ENCODE measurements around the gene ODF2L. TPM values are rescaled to one million over a fixed set of nuclear protein-coding genes. Genes with fewer than 3 reads are reported as not detected.
A peak's percentile ranks its signal among the peaks of the same experiment; 100 is the strongest.
"Not testable (repeated sequence)": the region's sequence is repeated elsewhere in the genome, so short reads cannot be mapped to it uniquely, and the experiment has no call there.

Gene ODF2L
- polyA plus RNA-seq, 10 donors = 14.3 to 40.4 (median 23.4) TPM

DNA sequence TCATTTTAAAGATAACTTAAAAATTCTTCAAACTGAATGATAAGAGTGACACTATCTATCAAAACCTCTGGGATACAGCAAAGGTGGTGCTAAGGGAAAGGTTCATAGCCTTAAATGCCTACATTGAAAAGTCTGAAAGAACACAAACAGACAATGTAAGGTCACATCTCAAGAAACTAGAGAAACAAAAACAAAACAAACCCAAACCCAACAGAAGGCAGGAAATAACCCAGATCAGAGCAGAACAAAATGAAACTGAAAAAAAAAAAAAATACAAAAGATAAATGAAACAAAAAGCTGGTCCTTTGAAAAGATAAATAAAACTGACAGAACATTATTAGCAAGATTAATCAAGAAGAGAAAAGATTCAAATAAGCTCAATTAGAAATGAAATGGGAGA, 6.8 kb downstream of the ODF2L start:
- DNase-seq = no peak

DNA sequence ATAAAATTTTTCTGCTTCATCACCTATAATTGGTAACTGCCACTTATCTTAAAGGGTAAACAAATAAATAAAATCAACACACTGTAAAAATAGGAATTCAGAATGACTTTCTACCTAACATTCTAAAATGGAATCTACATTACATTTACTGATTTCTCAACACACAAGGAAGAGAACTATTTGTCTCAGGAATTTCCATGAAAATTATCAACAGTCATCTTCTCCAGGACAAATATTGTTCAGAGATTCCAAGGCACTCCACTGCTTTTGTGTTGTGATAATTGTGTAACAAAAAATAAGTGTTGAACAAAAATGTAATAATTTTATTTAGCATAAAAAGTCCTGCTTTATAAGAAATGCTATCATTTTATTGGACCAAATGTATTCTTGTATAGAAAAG, 7.3 kb downstream of the ODF2L start:
- DNase-seq = no peak

DNA sequence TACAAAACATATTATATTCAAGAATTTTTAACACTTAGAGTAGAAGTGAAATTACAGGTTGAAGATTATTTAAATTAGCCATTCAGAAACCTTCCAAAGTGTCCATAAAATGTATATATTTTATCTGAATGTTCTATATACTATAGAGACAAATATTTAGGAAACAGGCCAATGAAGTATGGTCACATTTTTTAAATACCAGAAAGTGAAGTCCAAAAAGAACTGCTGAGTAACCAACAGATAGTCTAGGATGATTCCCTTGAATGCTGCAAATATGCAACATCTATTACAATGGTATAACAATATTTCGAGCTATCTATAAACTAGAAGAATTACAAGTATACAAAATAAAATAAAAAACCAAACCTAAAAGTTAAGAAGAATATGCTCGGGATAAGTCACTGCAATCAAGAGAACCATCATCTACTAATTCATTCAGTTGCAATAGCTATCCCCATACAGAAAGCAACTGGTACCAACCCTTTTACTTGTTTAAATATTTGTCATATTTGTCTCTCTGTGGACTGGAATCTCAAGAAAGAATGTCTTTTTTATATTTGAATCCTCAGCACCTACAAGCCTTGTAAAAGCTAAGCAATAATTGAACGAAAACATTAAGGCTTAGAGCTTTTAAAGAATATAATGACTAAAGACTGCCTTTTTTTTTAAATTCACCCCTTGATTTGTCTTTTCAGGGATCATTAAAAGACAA, 8.1 kb downstream of the ODF2L start:
- DNase-seq = no peak

DNA sequence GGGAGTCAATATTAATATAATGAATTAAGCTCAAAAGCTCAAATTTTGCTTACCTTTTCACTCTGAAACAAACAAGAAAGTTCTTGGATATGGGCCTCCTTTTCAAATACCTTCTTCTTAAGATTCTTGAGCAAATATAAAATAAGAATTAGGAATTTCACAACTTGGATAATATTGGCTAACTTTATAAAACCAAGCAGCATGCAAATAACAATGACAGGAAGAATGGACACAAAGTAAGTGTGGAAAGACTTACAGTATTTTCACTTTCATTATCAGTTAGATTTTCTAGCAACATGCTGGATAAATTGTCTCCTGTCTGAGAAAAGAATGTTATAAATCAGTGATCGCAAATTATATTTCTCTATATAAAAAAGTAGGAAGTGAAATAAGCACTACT, 13.2 kb downstream of the ODF2L start:
- no peak for DNase-seq

DNA sequence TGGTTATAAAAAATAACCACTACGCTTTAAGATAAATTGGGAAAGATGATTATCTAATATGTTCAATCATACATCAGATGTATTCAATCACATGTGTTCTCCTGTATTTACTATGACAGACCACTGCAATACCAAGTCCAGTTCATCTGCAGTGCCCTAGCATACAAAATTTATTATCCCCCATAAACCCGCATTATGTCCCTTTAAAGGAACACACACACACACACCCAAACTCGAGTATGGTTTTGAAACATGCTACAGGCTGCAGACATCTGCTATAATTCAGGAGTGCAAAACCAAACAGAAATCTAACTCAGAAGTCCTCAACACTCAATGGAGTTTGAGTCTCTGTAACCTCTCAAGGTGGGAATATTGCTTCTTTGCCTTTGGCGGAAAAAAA, 14.9 kb downstream of the ODF2L start:
- no peak for DNase-seq

DNA sequence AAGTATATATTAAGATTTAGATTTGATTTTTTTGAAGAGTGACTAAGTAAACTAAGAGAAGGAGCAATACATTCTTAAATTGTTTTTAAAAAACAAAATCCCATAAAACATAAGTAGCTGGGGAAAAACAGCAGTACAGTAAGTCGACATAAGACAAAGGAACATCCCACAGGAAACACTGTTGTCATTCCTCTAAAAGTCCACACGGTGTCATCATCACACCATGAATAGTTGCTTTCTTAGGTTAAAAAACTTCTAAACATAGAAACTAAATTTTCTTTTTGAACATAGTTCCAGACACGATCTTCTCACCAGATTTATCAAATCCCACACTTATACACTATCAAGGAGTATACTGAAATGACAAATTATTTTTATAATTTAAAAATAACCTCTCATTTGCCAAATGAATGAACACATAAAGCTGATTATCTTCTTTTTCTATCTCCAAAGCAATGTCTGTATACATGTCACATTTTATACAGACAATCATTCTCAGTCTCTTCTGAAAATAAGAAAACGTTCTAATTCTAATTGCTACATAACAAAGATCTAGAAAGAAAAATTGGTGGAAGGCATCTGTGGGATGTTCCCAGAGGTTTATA, 15.8 kb downstream of the ODF2L start:
- DNase-seq = peak; percentile 63 to 78 (median 64)

DNA sequence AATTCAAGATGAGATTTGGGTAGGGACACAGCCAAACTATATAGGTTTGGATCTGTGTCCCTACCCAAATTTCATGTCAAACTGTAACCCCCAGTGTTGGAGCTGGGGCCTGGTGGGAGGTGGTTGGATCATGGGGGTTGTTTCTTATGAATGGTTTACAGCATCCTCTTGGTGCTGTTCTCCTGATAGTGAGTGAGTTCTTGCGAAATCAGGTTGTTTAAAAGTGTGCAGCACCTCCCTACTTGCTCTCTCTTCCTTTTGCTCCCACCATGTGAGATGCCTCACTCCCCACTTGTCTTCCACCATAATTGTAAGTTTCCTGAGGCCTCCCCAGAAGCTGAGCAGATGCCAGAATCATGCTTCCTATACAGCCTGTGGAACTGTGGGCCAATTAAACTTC, 17.3 kb downstream of the ODF2L start:
- DNase-seq = no peak

DNA sequence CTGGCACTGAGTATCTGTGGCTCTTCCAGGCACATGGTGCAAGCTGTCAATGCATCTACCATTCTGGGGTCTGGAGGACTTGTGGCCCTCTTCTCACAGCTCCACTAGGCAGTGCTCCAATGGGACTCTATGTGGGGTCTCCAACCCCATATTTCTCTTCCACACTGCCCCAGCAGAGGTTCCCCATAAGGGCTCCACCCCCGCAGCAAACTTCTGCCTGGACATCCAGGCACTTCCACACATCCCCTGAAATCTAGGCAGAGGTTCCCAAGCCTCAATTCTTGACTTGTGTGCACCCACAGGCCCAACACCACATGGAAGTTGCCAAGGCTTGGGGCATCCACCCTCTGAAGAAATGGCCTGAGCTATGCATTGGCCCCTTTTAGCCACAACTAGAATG, 18.8 kb downstream of the ODF2L start:
- DNase-seq = no peak

DNA sequence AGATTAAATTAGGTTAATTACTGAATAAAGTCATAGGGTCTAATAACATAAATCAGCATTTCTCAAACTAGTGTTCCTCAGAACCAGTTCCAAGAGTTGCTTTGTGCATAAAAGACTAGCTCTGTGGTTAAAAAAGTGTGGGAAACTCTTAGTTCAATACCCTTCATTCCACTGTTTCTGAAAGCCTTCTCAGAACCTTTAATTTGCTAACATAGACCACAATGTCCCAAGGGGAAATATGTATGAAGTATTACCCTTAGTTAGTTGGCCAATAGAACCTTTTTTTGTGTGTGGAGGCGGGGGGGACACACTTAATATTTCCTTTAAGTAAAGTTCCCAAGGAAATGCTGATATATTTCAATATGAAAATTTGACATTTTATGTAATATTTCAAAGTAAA, 20.4 kb downstream of the ODF2L start:
- no peak for DNase-seq

DNA sequence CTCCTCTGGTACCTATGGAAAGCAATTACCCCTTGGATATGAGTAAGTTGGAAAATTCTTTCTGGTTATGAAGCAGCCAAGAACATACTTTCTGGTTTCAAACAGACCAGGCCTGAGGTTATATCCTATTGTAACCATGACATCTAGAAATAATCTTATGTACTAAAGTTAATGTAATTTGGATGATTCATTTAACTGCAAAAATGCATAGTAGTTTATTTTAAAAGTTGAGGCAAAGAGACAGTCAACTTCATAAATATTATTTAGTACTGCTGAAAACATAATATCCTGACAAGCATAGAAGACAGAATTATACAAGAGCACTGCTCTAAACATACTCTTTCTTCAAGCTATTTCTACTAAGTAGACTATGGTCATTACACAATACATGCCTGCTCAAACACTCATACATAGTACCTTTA, 25.5 kb downstream of the ODF2L start:
- DNase-seq = peak in 2 of 3 donors; percentile 30 to 57

DNA sequence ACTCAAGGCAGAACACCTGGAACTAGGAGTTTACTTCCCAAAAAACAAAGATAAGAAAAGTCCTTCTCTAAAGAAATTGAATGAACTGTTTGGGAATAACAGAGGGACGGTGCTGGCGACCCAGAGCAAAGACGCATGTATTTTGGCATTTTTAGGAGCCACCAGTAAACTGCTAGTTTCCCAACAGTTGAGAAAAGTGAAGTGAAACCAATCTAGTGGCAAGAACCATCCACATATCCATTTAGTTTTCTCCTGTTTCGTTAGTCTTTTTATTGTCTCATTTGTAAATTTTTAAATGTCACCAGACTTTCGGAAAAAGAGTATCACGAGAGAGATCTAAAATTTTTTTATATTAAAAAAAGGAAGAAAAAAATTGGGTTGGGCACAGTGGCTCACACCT, 30.2 kb downstream of the ODF2L start:
- no peak for DNase-seq

DNA sequence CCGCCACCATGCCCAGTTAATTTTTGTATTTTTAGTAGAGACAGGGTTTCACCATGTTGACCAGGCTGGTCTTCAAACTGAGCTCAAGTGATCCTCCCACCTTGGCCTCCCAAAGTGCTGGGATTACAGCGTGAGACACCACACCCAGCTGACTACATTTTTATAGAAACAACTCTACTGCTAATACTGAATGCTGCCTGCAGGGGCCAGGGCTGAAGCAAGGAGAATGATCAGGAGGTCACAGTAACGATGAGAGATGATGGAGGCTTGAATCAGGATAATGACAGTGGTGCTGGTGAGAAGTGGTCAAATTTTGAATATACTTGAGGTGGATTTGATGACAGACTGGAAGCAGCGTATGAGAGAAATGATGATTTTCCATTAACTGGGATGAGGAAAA, 33.3 kb downstream of the ODF2L start:
- no peak for DNase-seq

DNA sequence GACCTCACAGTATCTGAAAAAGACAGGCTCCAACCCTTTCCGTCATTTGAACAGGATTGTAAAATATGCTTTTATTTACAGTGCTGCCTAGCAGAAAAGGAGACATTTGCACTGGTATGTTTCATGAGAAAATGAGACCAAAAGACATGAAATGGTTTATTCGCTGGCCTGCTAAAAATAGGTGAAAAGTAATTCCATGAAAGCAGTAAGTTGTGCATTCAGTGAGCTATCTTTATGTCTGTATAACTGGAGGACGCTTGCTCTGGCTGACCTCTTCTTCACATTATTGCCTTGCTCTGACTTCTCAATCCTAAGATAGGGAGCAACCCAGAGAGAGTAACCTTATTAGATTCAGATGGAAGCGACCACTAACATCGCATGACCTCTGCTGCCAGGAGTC, 38.3 kb downstream of the ODF2L start:
- DNase-seq = peak in 1 of 3 donors; percentile 42

DNA sequence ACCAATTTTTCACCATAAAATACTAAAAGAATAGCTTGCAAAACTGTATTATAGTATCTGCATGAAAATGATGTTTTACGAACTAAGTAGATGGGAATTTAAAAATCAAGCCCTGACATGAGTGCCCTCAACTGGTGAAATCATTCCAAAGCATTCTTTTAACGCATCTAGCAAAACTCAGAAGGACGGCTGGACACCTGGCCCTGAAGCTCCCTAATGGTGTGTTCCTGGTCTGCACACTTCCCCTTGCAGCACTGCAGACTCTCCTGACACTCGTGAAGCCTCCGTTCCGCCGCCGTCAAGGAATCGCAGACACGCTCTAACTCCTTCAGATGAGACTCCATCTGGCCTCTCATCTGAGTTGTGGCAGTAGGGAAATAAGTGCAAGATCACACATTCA, 39.9 kb downstream of the ODF2L start:
- DNase-seq = peak; percentile 24 to 78 (median 40)

DNA sequence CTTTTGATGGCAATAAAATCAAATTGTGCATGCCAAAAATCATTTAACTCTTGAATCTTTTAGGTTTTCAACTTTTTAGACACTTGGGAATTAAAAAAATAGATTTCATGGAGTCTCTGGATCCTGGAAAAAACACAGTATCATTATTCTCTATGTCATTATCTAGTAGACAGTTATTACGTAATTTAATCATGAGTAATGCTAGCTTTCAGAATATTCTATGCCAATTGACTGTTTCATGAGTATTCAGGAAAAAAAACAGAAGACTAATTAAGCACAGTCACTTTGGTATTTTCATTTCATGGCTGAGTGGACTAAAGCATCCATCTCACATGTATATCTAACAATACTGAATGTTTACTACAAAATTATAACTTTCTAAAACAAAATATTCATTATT, 44.0 kb downstream of the ODF2L start:
- no peak for DNase-seq

DNA sequence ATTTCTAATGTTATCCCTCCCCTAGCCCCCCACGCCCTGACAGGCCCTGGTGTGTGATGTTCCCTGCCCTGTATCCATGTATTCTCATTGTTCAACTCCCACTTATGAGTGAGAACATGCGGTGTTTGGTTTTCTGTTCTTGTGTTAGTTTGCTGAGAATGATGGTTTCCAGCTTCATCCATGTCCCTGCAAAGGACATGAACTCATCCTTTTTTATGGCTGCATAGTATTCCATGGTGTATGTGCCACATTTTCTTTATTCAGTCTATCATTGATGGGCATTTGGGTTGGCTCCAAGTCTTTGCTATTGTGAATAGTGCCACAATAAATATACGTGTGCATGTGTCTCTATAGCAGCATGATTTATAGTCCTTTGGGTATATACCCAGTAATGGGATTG, 45.9 kb downstream of the ODF2L start:
- not testable (repeated sequence) for DNase-seq

DNA sequence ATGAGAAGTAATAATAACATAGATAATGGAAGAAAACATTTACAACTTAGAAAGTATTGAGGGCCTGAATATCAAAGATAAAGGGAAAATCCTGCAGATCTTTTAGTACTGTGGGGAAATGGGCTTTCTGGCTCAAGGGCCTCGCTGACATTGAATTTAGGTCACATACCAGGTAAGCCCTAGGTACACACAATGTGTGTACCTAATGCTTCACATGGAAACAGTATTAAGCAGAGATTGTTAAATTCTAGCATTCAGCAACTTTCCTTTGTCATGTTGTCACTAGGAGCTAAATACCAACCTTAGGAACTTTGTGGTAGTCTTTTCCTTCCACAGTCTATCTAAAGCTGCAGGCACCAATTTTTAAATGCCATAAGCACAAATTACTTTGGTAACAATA, 49.7 kb downstream of the ODF2L start:
- no peak for DNase-seq

DNA sequence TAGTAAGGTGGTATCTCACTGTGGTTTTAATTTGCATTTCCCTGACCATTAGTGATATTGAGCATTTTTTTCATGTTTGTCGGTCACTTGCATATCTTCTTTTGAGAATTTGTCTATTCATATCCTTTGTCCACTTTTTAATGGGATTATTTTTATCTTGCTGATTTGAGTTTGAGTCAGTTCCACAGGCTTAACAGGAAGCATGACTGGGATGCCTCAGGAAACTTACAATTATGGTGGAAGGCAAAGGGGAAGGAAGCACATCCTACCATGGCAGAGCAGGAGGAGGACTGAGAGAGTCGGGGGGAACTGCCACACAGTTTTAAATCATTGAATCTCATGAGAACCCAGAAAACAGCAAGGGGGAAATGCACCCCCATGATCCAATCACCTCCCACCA, 51.1 kb downstream of the ODF2L start:
- no peak for DNase-seq

DNA sequence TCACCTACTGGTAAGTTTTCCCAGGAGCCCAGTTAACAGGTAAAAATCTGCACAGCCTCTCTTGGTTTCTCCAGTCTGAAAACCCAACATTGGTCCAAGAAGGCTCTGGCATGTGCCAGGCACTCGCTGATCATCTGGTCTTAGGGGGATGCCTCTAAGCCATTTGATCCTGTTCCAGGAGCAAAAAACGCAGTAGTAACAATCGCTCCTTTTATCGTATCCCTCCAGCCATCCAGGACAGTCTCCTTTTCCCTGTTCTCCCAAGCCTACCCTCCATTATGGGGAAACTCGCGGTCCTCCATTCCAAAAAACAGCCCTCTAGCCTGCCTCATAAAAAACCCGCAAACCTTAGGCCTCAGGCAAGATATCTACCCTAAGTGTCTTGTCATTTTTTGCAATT, 56.2 kb downstream of the ODF2L start:
- no peak for DNase-seq

DNA sequence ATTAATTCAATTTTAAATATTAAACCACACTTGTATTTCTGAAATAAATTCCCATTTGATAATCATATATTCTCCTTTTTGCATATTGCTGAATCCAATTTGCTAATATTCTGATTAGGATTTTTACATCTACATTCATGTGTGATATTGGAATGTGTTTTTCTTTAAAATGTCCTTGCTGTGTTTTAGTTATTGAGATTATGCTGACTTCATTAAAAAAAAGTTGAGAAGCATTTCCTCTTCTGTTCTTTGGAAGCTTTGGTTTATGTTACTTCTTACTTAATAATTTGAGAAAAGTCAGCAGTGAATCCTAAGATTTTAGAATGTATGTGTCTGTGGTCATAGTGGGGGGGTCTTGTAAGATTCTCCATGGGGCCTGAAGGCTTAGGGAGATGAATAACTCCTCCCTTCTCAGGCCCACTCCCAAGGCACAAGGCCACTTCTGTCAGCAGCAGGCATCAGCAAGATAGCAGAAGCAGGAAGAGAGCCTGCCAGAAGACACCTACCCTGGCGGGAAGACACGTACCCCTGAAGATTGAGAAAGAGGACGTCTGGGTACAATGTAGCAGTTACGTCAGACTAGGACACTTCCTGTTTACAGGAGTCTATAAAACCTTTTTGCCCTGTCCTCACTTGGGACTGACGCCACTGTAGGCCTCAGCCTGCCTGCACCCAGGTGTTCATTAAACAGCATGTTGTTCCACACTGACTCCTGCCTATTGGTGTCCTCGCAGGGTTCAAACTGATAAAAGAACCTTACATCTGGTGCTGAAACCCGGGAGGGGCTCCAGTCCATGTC, 56.9 kb downstream of the ODF2L start:
- peak in 1 of 3 donors; percentile 23 for DNase-seq

DNA sequence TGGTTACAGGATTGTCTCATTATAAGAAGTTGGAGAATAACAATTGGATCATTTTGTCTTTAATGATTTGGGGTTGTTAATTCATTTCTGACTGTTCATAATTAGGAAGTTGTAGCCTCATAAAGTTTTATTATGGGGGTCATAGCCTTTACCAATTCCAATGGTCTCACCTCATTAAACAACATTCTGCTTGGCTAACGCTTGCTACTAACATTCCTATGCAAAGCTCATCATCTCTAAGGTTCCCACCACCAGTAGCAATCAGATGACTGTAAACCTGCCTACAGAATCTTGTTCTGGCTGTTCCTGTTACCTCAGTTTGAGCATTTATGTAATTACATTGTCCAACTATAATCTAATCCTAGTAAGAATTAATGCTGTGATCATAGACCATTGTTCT, 60.2 kb downstream of the ODF2L start:
- no peak for DNase-seq

DNA sequence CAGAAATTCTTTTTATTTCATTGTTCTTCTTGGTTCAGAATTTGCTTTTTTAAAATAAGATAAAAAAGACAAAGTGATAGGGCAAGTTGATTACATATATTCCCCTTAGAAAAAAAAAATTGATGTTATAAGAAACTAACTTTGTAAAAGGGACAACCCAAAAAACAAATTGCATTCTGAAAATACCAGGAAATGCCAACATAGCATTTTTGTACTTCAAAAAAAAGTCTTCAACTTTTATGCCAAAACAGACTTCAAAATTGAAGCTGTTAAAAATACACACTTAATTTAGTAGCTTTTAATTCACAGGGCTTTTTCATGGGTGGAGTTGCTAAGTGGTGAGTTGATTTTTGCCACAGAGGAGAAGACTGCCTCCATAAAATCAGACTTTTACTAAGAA, 70.9 kb downstream of the ODF2L start:
- DNase-seq = no peak
